HG03378 (cell line): ENCODE data around the gene ADAMTS17.
"Not testable (repeated sequence)": the region's sequence is repeated elsewhere in the genome, so short reads cannot be mapped to it uniquely, and the experiment has no call there.

Experiments
- ATAC-seq: cut with Tn5 transposase; IDR thresholded peaks from one replicate; pipeline ENCODE4 v1.9.1; 2021; ENCODE audit warnings: mild to moderate bottlenecking, moderate library complexity; ENCODE audit not compliant: unreplicated experiment

The ADAMTS17 gene

GRCh38 chr15:99983171-99983885 is 358.4 kb downstream of the ADAMTS17 start:
- no peak for ATAC-seq

GRCh38 chr15:99982662-99983061 is 359.1 kb downstream of the ADAMTS17 start:
- no peak for ATAC-seq

- no peak for ATAC-seq
Observed at GRCh38 chr15:99981839-99982658, 359.7 kb downstream of the ADAMTS17 start.

GRCh38 chr15:99981191-99981647 is 360.6 kb downstream of the ADAMTS17 start:
- no peak for ATAC-seq

GRCh38 chr15:99980752-99981151 is 361.0 kb downstream of the ADAMTS17 start:
- no peak for ATAC-seq

- ATAC-seq, result not testable (repeated sequence)
Observed at GRCh38 chr15:99979886-99980285, 361.9 kb downstream of the ADAMTS17 start.

GRCh38 chr15:99979371-99979770 is 362.4 kb downstream of the ADAMTS17 start:
- no peak for ATAC-seq

- ATAC-seq, result no peak
Observed at GRCh38 chr15:99978426-99978825, 363.3 kb downstream of the ADAMTS17 start.

GRCh38 chr15:99977929-99978328 is 363.8 kb downstream of the ADAMTS17 start:
- no peak for ATAC-seq

- no peak for ATAC-seq
Observed at GRCh38 chr15:99976811-99977271, 364.9 kb downstream of the ADAMTS17 start.

GRCh38 chr15:99976000-99976399 is 365.8 kb downstream of the ADAMTS17 start:
- no peak for ATAC-seq

- no peak for ATAC-seq
Observed at GRCh38 chr15:99974246-99974645, 367.5 kb downstream of the ADAMTS17 start.

GRCh38 chr15:99973351-99973750 is 368.4 kb downstream of the ADAMTS17 start:
- no peak for ATAC-seq

GRCh38 chr15:99970891-99971430 is 370.8 kb downstream of the ADAMTS17 start:
- no peak for ATAC-seq

- ATAC-seq, result no peak
Observed at GRCh38 chr15:99969261-99969920, 372.4 kb downstream of the ADAMTS17 start.

- ATAC-seq, result no peak
Observed at GRCh38 chr15:99967841-99968371, 373.9 kb downstream of the ADAMTS17 start.

GRCh38 chr15:99966815-99967214 is 375.0 kb downstream of the ADAMTS17 start:
- ATAC-seq, result no peak

GRCh38 chr15:99965376-99965775 is 376.4 kb downstream of the ADAMTS17 start:
- no peak for ATAC-seq

GRCh38 chr15:99963976-99964375 is 377.8 kb downstream of the ADAMTS17 start:
- ATAC-seq, result no peak

GRCh38 chr15:99963096-99963825 is 378.5 kb downstream of the ADAMTS17 start:
- ATAC-seq, result no peak
